Measurements from ENCODE around the gene ANKRD27. TPM values are rescaled to one million over a fixed set of nuclear protein-coding genes. Genes with fewer than 3 reads are reported as not detected.
"Not testable (repeated sequence)": the region's sequence is repeated elsewhere in the genome, so short reads cannot be mapped to it uniquely, and the experiment has no call there.

Gene ANKRD27
- total RNA-seq, 1 experiment from 2014 or later, result 17.6 TPM

- DNase-seq (ENCODE audit: low read depth), result peak; percentile 91
Observed at GRCh38 chr19:32691291-32691951, 16.4 kb upstream of the ANKRD27 start, which contains the start of gene NUDT19. TSS of gene NUDT19 (plus strand) at chr19:32691821. CDS start at chr19:32691961, 140 bp downstream.

- no peak for DNase-seq (ENCODE audit: low read depth)
Observed at GRCh38 chr19:32688311-32688710, 13.3 kb upstream of the ANKRD27 start.

- no peak for DNase-seq (ENCODE audit: low read depth)
Observed at GRCh38 chr19:32687681-32688080, 12.7 kb upstream of the ANKRD27 start.

- DNase-seq (ENCODE audit: low read depth), result no peak
Observed at GRCh38 chr19:32686847-32687475, 12.0 kb upstream of the ANKRD27 start.

GRCh38 chr19:32682317-32682716, 7.3 kb upstream of the ANKRD27 start:
- no peak for DNase-seq (ENCODE audit: low read depth)

- DNase-seq (ENCODE audit: low read depth), result no peak
Observed at GRCh38 chr19:32680986-32681385, 6.0 kb upstream of the ANKRD27 start.

GRCh38 chr19:32677657-32678056, 2.7 kb upstream of the ANKRD27 start:
- DNase-seq (ENCODE audit: low read depth), result no peak

GRCh38 chr19:32676895-32677359, 1.9 kb upstream of the ANKRD27 start:
- DNase-seq (ENCODE audit: low read depth), result no peak

- peak; percentile 29 for DNase-seq (ENCODE audit: low read depth)
Observed at GRCh38 chr19:32676186-32676894, 1.4 kb upstream of the ANKRD27 start.

GRCh38 chr19:32675720-32676185, 773 bp upstream of the ANKRD27 start, which contains the start of gene RGS9BP:
TSS of gene RGS9BP (plus strand) at chr19:32675848. CDS start at chr19:32676264, 416 bp downstream.
- DNase-seq (ENCODE audit: low read depth), result peak; percentile 86

- no peak for DNase-seq (ENCODE audit: low read depth)
Observed at GRCh38 chr19:32674153-32674930, 638 bp downstream of the ANKRD27 start.

GRCh38 chr19:32673573-32673972, 1.4 kb downstream of the ANKRD27 start:
- no peak for DNase-seq (ENCODE audit: low read depth)

- DNase-seq (ENCODE audit: low read depth), result no peak
Observed at GRCh38 chr19:32672841-32673240, 2.1 kb downstream of the ANKRD27 start.

GRCh38 chr19:32671883-32672593, 2.9 kb downstream of the ANKRD27 start:
- DNase-seq (ENCODE audit: low read depth), result no peak

GRCh38 chr19:32669310-32669709, 5.7 kb downstream of the ANKRD27 start:
- DNase-seq (ENCODE audit: low read depth), result no peak

- no peak for DNase-seq (ENCODE audit: low read depth)
Observed at GRCh38 chr19:32666084-32666483, 8.9 kb downstream of the ANKRD27 start.

GRCh38 chr19:32662186-32662585, 12.8 kb downstream of the ANKRD27 start:
- peak; percentile 86 for DNase-seq (ENCODE audit: low read depth)

- DNase-seq (ENCODE audit: low read depth), result no peak
Observed at GRCh38 chr19:32661318-32661717, 13.7 kb downstream of the ANKRD27 start.

- no peak for DNase-seq (ENCODE audit: low read depth)
Observed at GRCh38 chr19:32658527-32658926, 16.5 kb downstream of the ANKRD27 start.

- DNase-seq (ENCODE audit: low read depth), result no peak
Observed at GRCh38 chr19:32658075-32658474, 16.9 kb downstream of the ANKRD27 start.

- not testable (repeated sequence) for DNase-seq (ENCODE audit: low read depth)
Observed at GRCh38 chr19:32656379-32656778, 18.6 kb downstream of the ANKRD27 start.
